Type B pancreatic cell (in vitro differentiated cells): ENCODE data around the gene TUB. TPM values are rescaled to one million over a fixed set of nuclear protein-coding genes. Genes with fewer than 3 reads are reported as not detected.

Source experiments
- DNase-seq: peaks from one replicate; pipeline ENCODE4 v3.0.0; 2021; ENCODE audit warnings: mixed read lengths; ENCODE audit not compliant: unreplicated experiment; ENCODE audit errors: extremely low spot score
- H3K27ac Mint-ChIP-seq: 2 replicates; pipeline ENCODE4 v1.8.0; 2021; ENCODE audit warnings: mild to moderate bottlenecking, mixed read lengths
- H3K27me3 Mint-ChIP-seq: 2 replicates; pipeline ENCODE4 v1.8.0; 2021; ENCODE audit warnings: mixed read lengths
- H3K36me3 Mint-ChIP-seq: 2 replicates; pipeline ENCODE4 v1.8.0; 2021; ENCODE audit warnings: mixed read lengths
- H3K4me1 Mint-ChIP-seq: one replicate; pipeline ENCODE4 v1.8.0; 2021; ENCODE audit warnings: mixed read lengths; ENCODE audit not compliant: unreplicated experiment
- H3K4me3 Mint-ChIP-seq: 2 replicates; pipeline ENCODE4 v1.8.0; 2021; ENCODE audit warnings: mild to moderate bottlenecking, mixed read lengths
- H3K9me3 Mint-ChIP-seq: 2 replicates; pipeline ENCODE4 v1.8.0; 2021; ENCODE audit warnings: mixed read lengths
- CTCF ChIP-seq: fragments of 200-600 bp; sonication (generic); conservative IDR thresholded peaks from 2 replicates; pipeline ENCODE4 v1.5.0; 2021; ENCODE audit warnings: antibody characterized with exemption, mild to moderate bottlenecking
- total RNA-seq: library from RNA; stranded (reverse); gene quantifications from 2 replicates; pipeline ENCODE4 v1.2.1, GENCODE V29; 2021; ENCODE audit warnings: low replicate concordance

The TUB gene
- total RNA-seq, 1 donor from 2014 or later = 28.8 TPM

- no peaks in the 10 kb centered on the region for H3K27me3 Mint-ChIP-seq
- H3K9me3 Mint-ChIP-seq = no peaks in the 10 kb centered on the region
- H3K4me1 Mint-ChIP-seq = no peaks in the 10 kb centered on the region
- no peak overlapping the region for H3K27ac Mint-ChIP-seq
- peaks cover 5% of the 10 kb centered on the region for H3K36me3 Mint-ChIP-seq
- H3K4me3 Mint-ChIP-seq = no peak overlapping the region
- no peak for DNase-seq
- no peak for TF ChIP-seq CTCF
Observed at GRCh38 chr11:8138526-8138925, 57.5 kb downstream of the TUB start.

GRCh38 chr11:8149726-8150125 is 68.7 kb downstream of the TUB start:
- H3K27ac Mint-ChIP-seq = no peak overlapping the region
- H3K9me3 Mint-ChIP-seq = no peaks in the 10 kb centered on the region
- H3K36me3 Mint-ChIP-seq = no peaks in the 10 kb centered on the region
- no peaks in the 10 kb centered on the region for H3K4me1 Mint-ChIP-seq
- no peak for TF ChIP-seq CTCF
- H3K27me3 Mint-ChIP-seq = no peaks in the 10 kb centered on the region
- H3K4me3 Mint-ChIP-seq = no peak overlapping the region
- DNase-seq = no peak

Other genes with a start within 250 kb of the TUB start
- gene OR10A6, start 149.9 kb upstream of the TUB start, total RNA-seq = not detected in 2 replicates
- not detected in 2 replicates for gene OR10A3, start 139.5 kb upstream of the TUB start, total RNA-seq
- 0.24 TPM in 1 of 2 replicates, not detected in the other for gene NLRP10, start 115.8 kb upstream of the TUB start, total RNA-seq
- gene EIF3F, start 93.9 kb upstream of the TUB start, total RNA-seq = 256 and 324 TPM in 2 replicates
- 7.0 and 12.0 TPM in 2 replicates for gene RIC3, start 87.8 kb downstream of the TUB start, total RNA-seq
- 2.1 and 2.7 TPM in 2 replicates for gene LMO1, start 182.7 kb downstream of the TUB start, total RNA-seq